B cell (primary cell): Measurements from ENCODE around the gene NT5C3A. TPM values are rescaled to one million over a fixed set of nuclear protein-coding genes. Genes with fewer than 3 reads are reported as not detected.

Experiments used
- ATAC-seq: fragments of 200-7000 bp; cut with Tn5 transposase; one replicate; pipeline ENCODE4 v1.10.0; 2021; ENCODE audit warnings: low read depth, mild to moderate bottlenecking, moderate number of reproducible peaks, moderate library complexity
- CTCF ChIA-PET: fragments of 350-600 bp; sonication (Branson Sonifier 250); formaldehyde crosslinking; loops from one replicate; lab custom pipeline; 2021; ENCODE audit warnings: antibody characterized with exemption, inconsistent platforms; lab: Charles Lee
- POLR2A ChIA-PET: fragments of 350-600 bp; sonication (Branson Sonifier 250); formaldehyde crosslinking; loops from one replicate; lab custom pipeline; 2021; ENCODE audit warnings: antibody characterized with exemption; lab: Charles Lee
- DNase-seq: peaks from one replicate; pipeline ENCODE4 v3.0.0; 2013
- H2AFZ ChIP-seq: 2 replicates; pipeline ENCODE4 v1.6.1; 2012; ENCODE audit warnings: mild to moderate bottlenecking, low read depth, low read length; ENCODE audit not compliant: insufficient read depth, poor library complexity, severe bottlenecking
- H3K27ac ChIP-seq, 2 donors: 1 replicate in 1 of 2; 2 replicates in 1 of 2; pipeline ENCODE4 v1.5.1; 2012 to 2013; ENCODE audit warnings: low read length in 2 of 2, mild to moderate bottlenecking in 2 of 2, moderate library complexity in 1 of 2
- H3K27me3 ChIP-seq, 4 experiments: fragments of 200-600 bp in 1 of 4; sonication (generic) in 1 of 4; replicated peaks in 1 of 4; 1 replicate in 2 of 4; 2 replicates in 2 of 4; pipeline versions ENCODE4 v1.6.1 to v1.7.0; 2013 to 2016; ENCODE audit warnings: low read length in 3 of 4, mild to moderate bottlenecking in 2 of 4, mixed read lengths in 1 of 4, moderate library complexity in 1 of 4; ENCODE audit not compliant: insufficient read depth in 4 of 4, control insufficient read depth in 3 of 4; ENCODE audit errors: control extremely low read depth in 1 of 4
- H3K36me3 ChIP-seq, 2 experiments: replicated peaks in 1 of 2; 1 replicate in 1 of 2; 2 replicates in 1 of 2; pipeline versions ENCODE4 v1.6.1 to v1.7.1; 2013; ENCODE audit warnings: low read length in 1 of 2; ENCODE audit not compliant: insufficient read depth in 2 of 2, control insufficient read depth in 1 of 2; ENCODE audit errors: control extremely low read depth in 1 of 2, extremely low read depth in 1 of 2
- H3K4me1 ChIP-seq, 2 donors: fragments of 200-600 bp in 1 of 2; sonication (generic) in 1 of 2; 1 replicate in 1 of 2; 2 replicates in 1 of 2; pipeline versions ENCODE4 v1.5.1 to v1.6.1; 2013 to 2017; ENCODE audit warnings: low read length in 2 of 2; ENCODE audit not compliant: control insufficient read depth in 2 of 2, insufficient read depth in 2 of 2
- H3K4me2 ChIP-seq: replicated peaks from 2 replicates; pipeline ENCODE3; 2012; ENCODE audit warnings: mild to moderate bottlenecking, low read depth, low read length; ENCODE audit not compliant: poor library complexity, severe bottlenecking
- H3K4me3 ChIP-seq, 5 experiments: fragments of 200-600 bp in 1 of 5; sonication (generic) in 1 of 5; 1 replicate in 3 of 5; 2 replicates in 2 of 5; pipeline versions ENCODE4 v1.5.1 to v1.7.0; 2011 to 2016; ENCODE audit warnings: low read length in 4 of 5, mild to moderate bottlenecking in 4 of 5, low read depth in 2 of 5, control low read depth in 1 of 5, moderate library complexity in 1 of 5; ENCODE audit not compliant: insufficient read depth in 1 of 5; ENCODE audit errors: control extremely low read depth in 1 of 5, extremely low read depth in 1 of 5
- H3K79me2 ChIP-seq: fragments of 200-600 bp; sonication (generic); one replicate; pipeline ENCODE4 v1.6.0; 2016; ENCODE audit warnings: low read length; ENCODE audit not compliant: control insufficient read depth, insufficient read depth
- H3K9ac ChIP-seq: fragments of 200-600 bp; sonication (generic); 2 replicates; pipeline ENCODE4 v1.6.1; 2017; ENCODE audit warnings: mild to moderate bottlenecking, low read length, moderate library complexity
- H3K9me3 ChIP-seq, 3 donors: one replicate each; pipeline versions ENCODE4 v1.6.1 to v1.7.1; 2013; ENCODE audit warnings: low read length in 2 of 3; ENCODE audit not compliant: control insufficient read depth in 2 of 3, insufficient read depth in 1 of 3; ENCODE audit errors: control extremely low read depth in 1 of 3
- H4K20me1 ChIP-seq: 2 replicates; pipeline ENCODE4 v1.6.0; 2012; ENCODE audit warnings: mild to moderate bottlenecking, low read length; ENCODE audit not compliant: insufficient read depth, control insufficient read depth, poor library complexity, severe bottlenecking
- H3K27ac Mint-ChIP-seq: one replicate; pipeline ENCODE4 v1.8.0; 2021; ENCODE audit warnings: mixed read lengths
- H3K27me3 Mint-ChIP-seq: one replicate; pipeline ENCODE4 v1.8.0; 2021; ENCODE audit warnings: mixed read lengths
- H3K4me1 Mint-ChIP-seq: one replicate; pipeline ENCODE4 v1.8.0; 2021; ENCODE audit warnings: mixed read lengths
- H3K4me3 Mint-ChIP-seq: one replicate; pipeline ENCODE4 v1.8.0; 2021; ENCODE audit warnings: mixed read lengths
- H3K9me3 Mint-ChIP-seq: one replicate; pipeline ENCODE4 v1.8.0; 2022; ENCODE audit warnings: mixed read lengths; ENCODE audit not compliant: insufficient read depth
- EZH2 ChIP-seq: IDR thresholded peaks from 2 replicates; pipeline ENCODE4 v1.6.1; 2012; ENCODE audit warnings: borderline replicate concordance, low read depth, mild to moderate bottlenecking, moderate library complexity, low read length; ENCODE audit not compliant: insufficient read depth, poor library complexity, severe bottlenecking
- WGBS: methylation state at CpG from one replicate; pipeline ENCODE4 v1.1.5; 2013; ENCODE audit warnings: missing lambda C conversion rate; ENCODE audit not compliant: insufficient coverage; 5-methylcytosine and 5-hydroxymethylcytosine counted together
- intact Hi-C: fragments of 100-400 bp; cut with micrococcal nuclease; formaldehyde crosslinking; loops from one replicate; pipeline ENCODE4 v1.10.0; 2022
- polyA plus RNA-seq: library from polyadenylated mRNA; depleted of rRNA; stranded (reverse); fragments of >200 nt; gene quantifications from 2 replicates; pipeline ENCODE4 v1.2.3, GENCODE V29; 2012
- total RNA-seq, 2 donors: library from RNA; stranded (reverse); fragments of 120-200 nt in 1 of 2; gene quantifications; 1 replicate in 1 of 2; 2 replicates in 1 of 2; pipeline versions ENCODE4 v1.2.3 to v1.2.4, GENCODE V29; 2013 to 2022
- TF ChIP-seq, protein P1 (sequence below): fragments of 200-600 bp; IDR thresholded peaks from one replicate; pipeline ENCODE4 v1.8.0; 2022; ENCODE audit warnings: antibody characterized with exemption, mild to moderate bottlenecking

Gene NT5C3A
- total and polyA plus RNA-seq, 2 donors (not counting 1 experiment from before 2014, with no cell fraction given): 37.3 to 41.0 TPM

DNA sequence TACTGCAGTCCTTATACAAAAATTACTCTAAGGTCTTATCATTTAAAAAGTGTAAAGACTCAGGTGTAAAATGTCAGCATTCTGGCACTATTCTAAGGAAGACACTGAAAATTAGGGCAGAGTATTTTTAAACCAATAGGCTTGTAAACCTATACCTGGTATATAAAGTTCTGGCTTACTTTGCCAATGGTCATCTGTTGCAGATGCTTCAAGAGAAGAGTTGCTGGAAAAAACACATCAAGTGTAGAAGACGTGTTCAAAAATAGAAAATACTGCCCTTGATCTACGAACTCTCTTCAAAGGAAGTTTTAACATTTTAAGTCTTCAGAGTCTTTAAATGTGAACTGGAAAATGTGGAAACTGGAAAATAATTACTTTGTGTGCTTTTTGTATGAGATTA lies 23.9 kb downstream of the NT5C3A start:
- ChIA-PET CTCF (interaction anchor here (1.1 to 2.7 kb wide), 3 partner anchors 10 to 25 kb away, joined by 5 to 30 read pairs (median 8); no protein-coding TSS in a partner anchor), POLR2A (no interaction called here)
- Histone ChIP-seq H3K36me3 (peaks cover 2 to 15% of the 10 kb centered on the region in 2 experiments), H3K4me3 (peak overlapping the region in 2 of 5 experiments; percentile 1 to 78), H3K27me3 (no peaks in the 10 kb centered on the region), H3K4me2 (peak overlapping the region; percentile 73), H4K20me1 (peaks cover 44% of the 10 kb centered on the region), H3K9ac (peak overlapping the region; percentile 66), H3K27ac (peak overlapping the region in 1 of 2 donors; percentile 68), H3K4me1 (peaks cover 16 to 31% of the 10 kb centered on the region in 2 donors), H3K79me2 (peaks cover 87% of the 10 kb centered on the region), H3K9me3 (no peaks in the 10 kb centered on the region), H2AFZ (no peak overlapping the region)
- intact Hi-C loops: no loop called here
- WGBS: no CpG with 5 or more reads among the region's 2 CpGs
- peak overlapping the region; percentile 56 for H3K4me3 Mint-ChIP-seq
- TF ChIP-seq, protein P1, sequence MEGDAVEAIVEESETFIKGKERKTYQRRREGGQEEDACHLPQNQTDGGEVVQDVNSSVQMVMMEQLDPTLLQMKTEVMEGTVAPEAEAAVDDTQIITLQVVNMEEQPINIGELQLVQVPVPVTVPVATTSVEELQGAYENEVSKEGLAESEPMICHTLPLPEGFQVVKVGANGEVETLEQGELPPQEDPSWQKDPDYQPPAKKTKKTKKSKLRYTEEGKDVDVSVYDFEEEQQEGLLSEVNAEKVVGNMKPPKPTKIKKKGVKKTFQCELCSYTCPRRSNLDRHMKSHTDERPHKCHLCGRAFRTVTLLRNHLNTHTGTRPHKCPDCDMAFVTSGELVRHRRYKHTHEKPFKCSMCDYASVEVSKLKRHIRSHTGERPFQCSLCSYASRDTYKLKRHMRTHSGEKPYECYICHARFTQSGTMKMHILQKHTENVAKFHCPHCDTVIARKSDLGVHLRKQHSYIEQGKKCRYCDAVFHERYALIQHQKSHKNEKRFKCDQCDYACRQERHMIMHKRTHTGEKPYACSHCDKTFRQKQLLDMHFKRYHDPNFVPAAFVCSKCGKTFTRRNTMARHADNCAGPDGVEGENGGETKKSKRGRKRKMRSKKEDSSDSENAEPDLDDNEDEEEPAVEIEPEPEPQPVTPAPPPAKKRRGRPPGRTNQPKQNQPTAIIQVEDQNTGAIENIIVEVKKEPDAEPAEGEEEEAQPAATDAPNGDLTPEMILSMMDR: no peak
- TF ChIP-seq EZH2: no peak
- DNase-seq (no peak), ATAC-seq (no peak)
- peak overlapping the region; percentile 59 for H3K27ac Mint-ChIP-seq
- H3K4me1 Mint-ChIP-seq: peaks cover 57% of the 10 kb centered on the region
- H3K27me3 Mint-ChIP-seq: no peaks in the 10 kb centered on the region
- no peaks in the 10 kb centered on the region for H3K9me3 Mint-ChIP-seq

DNA sequence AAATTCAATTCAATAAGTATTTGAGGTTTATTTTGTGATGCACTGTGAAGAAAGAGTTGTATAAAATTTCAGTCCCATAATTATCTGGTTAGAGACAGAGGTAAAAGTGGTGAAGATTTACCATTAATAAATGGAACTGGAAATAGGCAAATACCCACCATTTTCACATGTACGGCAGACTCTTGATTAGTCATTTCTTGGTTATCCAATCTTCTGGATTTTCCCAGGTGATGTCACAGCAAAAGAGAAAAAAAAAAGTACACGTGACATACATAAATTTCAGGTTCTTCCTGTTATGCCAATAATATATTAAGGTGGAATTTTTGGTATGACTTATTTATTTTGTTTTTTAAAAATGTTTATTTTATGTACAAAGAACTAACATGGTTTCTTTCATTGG lies 26.8 kb downstream of the NT5C3A start:
- DNase-seq (no peak), ATAC-seq (no peak)
- peaks cover 8 to 22% of the 10 kb centered on the region in 2 donors for H3K4me1 ChIP-seq
- H3K4me2 ChIP-seq: no peak overlapping the region
- ChIA-PET POLR2A (no interaction called here), CTCF (no interaction called here)
- H3K79me2 ChIP-seq: peaks cover 85% of the 10 kb centered on the region
- H3K9me3 Mint-ChIP-seq: no peaks in the 10 kb centered on the region
- no peak overlapping the region for H3K4me3 ChIP-seq
- no peak overlapping the region for H3K27ac Mint-ChIP-seq
- intact Hi-C loops: no loop called here
- H4K20me1 ChIP-seq: peaks cover 38% of the 10 kb centered on the region
- H3K27me3 Mint-ChIP-seq: no peaks in the 10 kb centered on the region
- H3K27ac ChIP-seq: no peak overlapping the region
- no peaks in the 10 kb centered on the region for H3K27me3 ChIP-seq
- TF ChIP-seq EZH2: no peak
- TF ChIP-seq, protein P1: no peak
- H3K9ac ChIP-seq: no peak overlapping the region
- no peaks in the 10 kb centered on the region for H3K9me3 ChIP-seq
- H3K36me3 ChIP-seq: peaks cover 2 to 28% of the 10 kb centered on the region in 2 experiments
- H3K4me1 Mint-ChIP-seq: peaks cover 41% of the 10 kb centered on the region
- WGBS: no CpG with 5 or more reads among the region's 2 CpGs
- no peak overlapping the region for H2AFZ ChIP-seq
- no peak overlapping the region for H3K4me3 Mint-ChIP-seq
